Measurements from ENCODE around the gene SGMS2.

The SGMS2 gene

GRCh38 chr4:107870236-107870635 lies 45.5 kb downstream of the SGMS2 start:
- no peaks in the 10 kb centered on the region for H3K9me3 Mint-ChIP-seq
- no peaks in the 10 kb centered on the region for H3K36me3 Mint-ChIP-seq (ENCODE audit: low read depth)
- H3K4me1 Mint-ChIP-seq, result no peaks in the 10 kb centered on the region
- no peak overlapping the region for H3K4me3 Mint-ChIP-seq
- peaks cover 5% of the 10 kb centered on the region for H3K27me3 Mint-ChIP-seq
- H3K27ac Mint-ChIP-seq, result no peak overlapping the region
- DNase-seq (no peak), ATAC-seq (no peak)

- no peak overlapping the region for H3K27ac Mint-ChIP-seq
- DNase-seq (no peak), ATAC-seq (no peak)
- no peaks in the 10 kb centered on the region for H3K9me3 Mint-ChIP-seq
- H3K27me3 Mint-ChIP-seq, result peaks cover 7% of the 10 kb centered on the region
- H3K36me3 Mint-ChIP-seq (ENCODE audit: low read depth), result no peaks in the 10 kb centered on the region
- H3K4me3 Mint-ChIP-seq, result no peak overlapping the region
- H3K4me1 Mint-ChIP-seq, result no peaks in the 10 kb centered on the region
These were observed 46.4 kb downstream of the SGMS2 start for GRCh38 chr4:107870916-107871786.

DNA sequence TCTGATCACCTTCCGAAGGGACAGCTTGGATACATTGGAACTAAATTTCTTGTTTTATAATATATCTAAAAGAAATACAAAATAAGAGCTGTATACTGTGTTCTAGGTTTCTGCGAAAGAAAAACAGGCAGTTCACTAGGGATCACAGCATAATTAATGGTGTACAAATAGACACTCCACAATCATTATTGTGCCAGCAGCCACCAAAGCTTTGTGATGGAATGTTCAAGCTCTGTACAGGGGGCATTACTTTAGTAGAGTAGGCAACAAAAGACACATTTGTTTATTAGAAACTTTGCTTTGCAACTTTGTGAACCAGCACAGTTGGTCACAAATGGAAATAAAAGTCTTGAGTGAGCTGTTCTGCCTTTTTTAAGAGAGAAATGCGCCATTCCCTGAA lies 49.3 kb downstream of the SGMS2 start:
- H3K36me3 Mint-ChIP-seq (ENCODE audit: low read depth), result no peaks in the 10 kb centered on the region
- no peaks in the 10 kb centered on the region for H3K4me1 Mint-ChIP-seq
- H3K9me3 Mint-ChIP-seq, result no peaks in the 10 kb centered on the region
- DNase-seq (no peak), ATAC-seq (no peak)
- peaks cover 9% of the 10 kb centered on the region for H3K27me3 Mint-ChIP-seq
- no peak overlapping the region for H3K4me3 Mint-ChIP-seq
- H3K27ac Mint-ChIP-seq, result no peak overlapping the region

DNA sequence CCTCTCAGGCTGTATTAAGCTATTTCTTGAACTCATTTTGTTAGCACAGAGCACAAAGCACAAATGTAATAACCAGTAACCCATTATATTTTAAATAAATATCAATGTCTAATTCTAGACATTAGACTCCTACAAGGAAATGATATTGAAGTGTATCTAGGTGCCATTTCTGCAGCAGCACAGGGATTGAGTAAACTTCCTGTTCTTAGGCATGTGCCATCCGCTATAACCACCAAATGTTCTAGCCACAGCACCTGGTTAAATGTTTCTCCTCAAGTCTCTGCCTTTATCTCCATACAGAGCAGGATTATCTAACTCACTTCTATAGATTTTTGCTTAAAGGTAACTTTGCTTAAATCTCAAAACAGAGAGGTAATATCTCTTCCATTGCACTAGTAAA lies 51.4 kb downstream of the SGMS2 start:
- DNase-seq, result no peak
- no peaks in the 10 kb centered on the region for H3K36me3 Mint-ChIP-seq (ENCODE audit: low read depth)

DNA sequence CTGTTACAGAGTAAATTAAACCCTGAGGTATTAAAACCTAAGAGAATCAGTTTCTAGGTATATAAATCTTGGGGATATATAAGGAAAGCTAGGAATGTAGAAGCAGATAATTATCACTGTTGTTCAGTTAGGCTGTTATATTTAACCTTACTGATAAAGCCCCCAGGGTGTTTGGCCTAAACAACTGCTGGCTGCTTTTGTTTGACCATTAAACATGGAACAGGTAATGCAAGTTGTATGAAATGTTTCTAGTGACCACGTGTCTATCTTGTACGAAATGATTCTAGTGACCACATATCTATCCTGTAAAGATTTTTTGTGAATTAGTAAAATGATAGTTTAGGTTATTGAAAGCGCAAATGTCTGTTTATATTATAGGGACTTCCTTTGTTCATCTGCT lies 52.6 kb downstream of the SGMS2 start:
- Mint-ChIP-seq H3K27ac (no peak overlapping the region), H3K9me3 (no peaks in the 10 kb centered on the region), H3K27me3 (peaks cover 10% of the 10 kb centered on the region), H3K4me1 (no peaks in the 10 kb centered on the region), H3K4me3 (no peak overlapping the region), H3K36me3 (ENCODE audit: low read depth) (no peaks in the 10 kb centered on the region)
- no peak for DNase-seq
- no peak for ATAC-seq

More for the DNA sequence above, 51.4 kb downstream of the SGMS2 start:
- no peak overlapping the region for H3K27ac Mint-ChIP-seq
- H3K4me1 Mint-ChIP-seq, result no peaks in the 10 kb centered on the region
- no peak overlapping the region for H3K4me3 Mint-ChIP-seq
- no peaks in the 10 kb centered on the region for H3K9me3 Mint-ChIP-seq
- peaks cover 9% of the 10 kb centered on the region for H3K27me3 Mint-ChIP-seq
- ATAC-seq, result no peak

DNA sequence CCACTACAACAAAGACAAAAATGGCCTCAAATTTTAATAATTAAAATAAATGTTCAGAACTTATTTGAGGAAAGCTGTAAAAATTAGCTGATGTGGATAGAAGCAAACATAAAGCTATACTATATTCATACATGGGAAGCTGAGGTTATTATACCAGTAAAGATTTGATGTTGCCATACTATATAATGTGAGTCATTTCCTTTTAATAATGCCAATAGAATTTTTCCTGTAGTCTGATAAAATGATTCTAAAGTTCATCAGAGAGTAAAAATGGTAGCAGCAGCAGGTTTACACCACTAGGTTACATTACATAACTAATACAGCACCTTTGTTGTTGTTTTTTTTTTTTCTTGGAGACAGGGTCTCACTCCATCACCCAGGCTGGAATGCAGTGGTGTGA lies 61.1 kb downstream of the SGMS2 start:
- H3K27me3 Mint-ChIP-seq, result peaks cover 5% of the 10 kb centered on the region
- H3K9me3 Mint-ChIP-seq, result peaks cover 3% of the 10 kb centered on the region
- ATAC-seq (no peak), DNase-seq (no peak)
- H3K27ac Mint-ChIP-seq, result no peak overlapping the region
- no peaks in the 10 kb centered on the region for H3K4me1 Mint-ChIP-seq
- H3K36me3 Mint-ChIP-seq (ENCODE audit: low read depth), result no peaks in the 10 kb centered on the region
- H3K4me3 Mint-ChIP-seq, result no peak overlapping the region

DNA sequence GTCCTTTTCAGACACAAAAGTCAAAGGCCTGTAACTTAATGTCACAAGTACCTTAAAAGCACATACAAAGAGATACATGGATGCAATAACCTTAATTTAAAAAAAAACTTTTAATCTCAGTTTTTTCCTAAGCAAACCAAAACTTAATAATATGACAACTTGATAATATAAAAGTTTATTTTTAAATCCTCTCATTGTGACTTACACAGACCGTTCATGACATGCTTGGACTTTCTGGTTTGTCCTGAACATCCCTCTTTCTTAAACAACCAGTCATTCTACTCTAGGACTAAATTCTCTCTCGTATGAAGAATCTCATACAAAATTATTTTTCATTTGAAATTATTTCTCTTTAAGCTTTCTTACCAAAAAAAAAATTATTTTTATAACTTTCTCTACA lies 63.5 kb downstream of the SGMS2 start:
- DNase-seq (peak; percentile 8), ATAC-seq (no peak)
- no peak overlapping the region for H3K4me3 Mint-ChIP-seq
- H3K9me3 Mint-ChIP-seq, result peaks cover 3% of the 10 kb centered on the region
- H3K36me3 Mint-ChIP-seq (ENCODE audit: low read depth), result no peaks in the 10 kb centered on the region
- no peaks in the 10 kb centered on the region for H3K27me3 Mint-ChIP-seq
- H3K27ac Mint-ChIP-seq, result no peak overlapping the region
- no peaks in the 10 kb centered on the region for H3K4me1 Mint-ChIP-seq

- Mint-ChIP-seq H3K9me3 (peaks cover 3% of the 10 kb centered on the region), H3K36me3 (ENCODE audit: low read depth) (no peaks in the 10 kb centered on the region), H3K27ac (no peak overlapping the region), H3K4me3 (no peak overlapping the region), H3K27me3 (peaks cover 4% of the 10 kb centered on the region), H3K4me1 (no peaks in the 10 kb centered on the region)
- DNase-seq (no peak), ATAC-seq (no peak)
These were observed 66.0 kb downstream of the SGMS2 start for GRCh38 chr4:107890779-107891178.

DNA sequence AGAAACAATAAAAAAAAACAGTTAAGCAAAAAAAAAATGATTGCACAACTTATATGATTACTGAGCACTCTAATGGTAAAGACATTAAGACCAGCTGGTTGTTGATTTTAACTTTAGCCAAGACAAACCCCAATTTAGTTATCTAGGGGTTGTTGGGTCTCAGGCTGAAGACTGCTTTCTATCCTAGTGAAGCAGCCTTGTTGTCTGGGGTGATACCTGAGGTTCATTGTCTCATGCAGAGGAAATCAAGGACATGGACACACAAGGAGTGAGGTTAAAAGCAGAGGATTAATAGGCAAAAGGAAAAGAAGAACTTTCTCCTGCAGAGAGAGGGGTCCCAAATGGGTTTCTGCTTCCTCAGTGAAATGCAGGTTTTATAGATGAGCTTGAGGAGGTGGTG lies 66.6 kb downstream of the SGMS2 start:
- no peak for ATAC-seq
- Mint-ChIP-seq H3K4me1 (no peaks in the 10 kb centered on the region), H3K4me3 (no peak overlapping the region)

GRCh38 chr4:107893171-107894137 lies 68.7 kb downstream of the SGMS2 start:
- no peak for DNase-seq
- Mint-ChIP-seq H3K27ac (no peak overlapping the region), H3K4me3 (no peak overlapping the region), H3K36me3 (ENCODE audit: low read depth) (no peaks in the 10 kb centered on the region), H3K4me1 (no peaks in the 10 kb centered on the region), H3K27me3 (peaks cover 18% of the 10 kb centered on the region), H3K9me3 (peaks cover 3% of the 10 kb centered on the region)
- ATAC-seq, result no peak

More for the DNA sequence above, 66.6 kb downstream of the SGMS2 start:
- Mint-ChIP-seq H3K9me3 (peaks cover 3% of the 10 kb centered on the region), H3K27me3 (peaks cover 5% of the 10 kb centered on the region), H3K36me3 (ENCODE audit: low read depth) (no peaks in the 10 kb centered on the region), H3K27ac (no peak overlapping the region)
- no peak for DNase-seq

GRCh38 chr4:107894138-107894603 lies 69.4 kb downstream of the SGMS2 start:
- H3K9me3 Mint-ChIP-seq, result no peaks in the 10 kb centered on the region
- peaks cover 18% of the 10 kb centered on the region for H3K27me3 Mint-ChIP-seq
- no peak overlapping the region for H3K4me3 Mint-ChIP-seq
- H3K27ac Mint-ChIP-seq, result no peak overlapping the region
- H3K36me3 Mint-ChIP-seq (ENCODE audit: low read depth), result no peaks in the 10 kb centered on the region
- no peak for ATAC-seq
- H3K4me1 Mint-ChIP-seq, result no peaks in the 10 kb centered on the region
- no peak for DNase-seq

DNA sequence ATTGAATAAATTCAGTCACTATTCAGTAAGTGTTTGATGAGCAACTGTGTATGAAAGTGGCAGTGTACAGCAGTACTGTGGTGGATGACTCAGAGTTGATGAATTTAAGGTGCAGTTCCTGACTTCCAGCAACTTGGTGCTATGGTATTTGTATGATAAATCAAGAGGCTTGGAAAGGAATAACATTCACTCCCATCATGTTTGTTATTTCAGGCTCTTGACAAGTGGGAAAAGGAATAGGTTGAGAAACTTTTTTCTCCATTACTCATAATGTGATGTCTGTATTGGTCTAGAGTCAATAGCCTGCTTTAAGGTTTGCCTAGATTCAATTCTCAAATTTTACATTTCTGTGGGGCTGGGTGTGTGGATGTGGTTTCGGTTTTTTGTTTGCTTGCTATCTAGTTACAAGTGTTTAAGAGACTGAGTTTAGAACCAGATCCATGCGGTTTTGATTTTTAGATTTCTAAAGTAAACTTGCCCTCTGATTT lies 71.5 kb downstream of the SGMS2 start:
- Mint-ChIP-seq H3K27me3 (peaks cover 24% of the 10 kb centered on the region), H3K36me3 (ENCODE audit: low read depth) (no peaks in the 10 kb centered on the region), H3K4me3 (no peak overlapping the region), H3K4me1 (no peaks in the 10 kb centered on the region), H3K9me3 (no peaks in the 10 kb centered on the region), H3K27ac (no peak overlapping the region)
- DNase-seq, result no peak
- ATAC-seq, result peak; percentile 89

DNA sequence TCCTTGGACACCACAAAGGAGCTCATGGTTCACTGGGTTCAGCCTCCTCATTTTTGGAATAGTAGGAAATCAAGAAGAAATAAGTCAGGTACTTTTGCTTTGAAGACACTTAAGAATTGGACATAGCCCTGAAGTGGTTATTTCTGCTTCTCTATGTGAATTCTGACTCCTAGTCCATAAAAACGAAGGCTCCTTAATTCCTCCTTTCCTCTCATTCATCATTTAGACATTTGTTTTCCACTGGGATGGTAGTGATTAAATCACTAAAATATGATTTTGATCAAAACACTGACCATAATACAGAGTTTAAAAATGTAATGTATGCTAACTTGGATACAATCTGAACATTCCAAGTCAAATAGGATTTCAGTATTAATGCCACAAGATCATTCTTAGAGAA lies 71.9 kb downstream of the SGMS2 start:
- DNase-seq, result no peak
- H3K36me3 Mint-ChIP-seq (ENCODE audit: low read depth), result no peaks in the 10 kb centered on the region
- ATAC-seq, result no peak

GRCh38 chr4:107897823-107898222 lies 73.1 kb downstream of the SGMS2 start:
- H3K36me3 Mint-ChIP-seq (ENCODE audit: low read depth), result no peaks in the 10 kb centered on the region

More for the DNA sequence above, 71.9 kb downstream of the SGMS2 start:
- no peaks in the 10 kb centered on the region for H3K9me3 Mint-ChIP-seq
- H3K27ac Mint-ChIP-seq, result no peak overlapping the region
- no peak overlapping the region for H3K4me3 Mint-ChIP-seq
- H3K4me1 Mint-ChIP-seq, result no peaks in the 10 kb centered on the region
- H3K27me3 Mint-ChIP-seq, result peaks cover 27% of the 10 kb centered on the region

More at GRCh38 chr4:107897823-107898222, 73.1 kb downstream of the SGMS2 start:
- Mint-ChIP-seq H3K4me3 (no peak overlapping the region), H3K9me3 (no peaks in the 10 kb centered on the region), H3K27me3 (peaks cover 32% of the 10 kb centered on the region), H3K27ac (no peak overlapping the region), H3K4me1 (no peaks in the 10 kb centered on the region)
- no peak for ATAC-seq
- DNase-seq, result no peak
